Astrocyte (in vitro differentiated cells and primary cell): ENCODE data around the gene UNC79. TPM values are rescaled to one million over a fixed set of nuclear protein-coding genes. Genes with fewer than 3 reads are reported as not detected.

Experiments
- DNase-seq: peaks from one replicate; pipeline ENCODE4 v3.0.0-alpha.2; 2010; ENCODE audit warnings: low read depth
- FAIRE-seq: peaks from 2 replicates; lab custom pipeline; 2011; peaks lifted over from hg19 to GRCh38; lab: Jason Lieb, UNC
- H2AFZ ChIP-seq: 2 replicates; pipeline ENCODE4 v1.6.0; 2012; ENCODE audit warnings: low read depth, low read length, inconsistent platforms
- H3K27ac ChIP-seq: 2 replicates; pipeline ENCODE4 v1.5.1; 2011; ENCODE audit warnings: low read depth, low read length, inconsistent platforms
- H3K27me3 ChIP-seq: 2 replicates; pipeline ENCODE4 v1.6.0; 2011; ENCODE audit warnings: low read length, inconsistent platforms; ENCODE audit not compliant: insufficient read depth
- H3K36me3 ChIP-seq: 2 replicates; pipeline ENCODE4 v1.5.1; 2011; ENCODE audit warnings: low read length, inconsistent platforms; ENCODE audit not compliant: insufficient read depth
- H3K4me1 ChIP-seq: 2 replicates; pipeline ENCODE4 v1.5.1; 2011; ENCODE audit warnings: low read length, inconsistent platforms; ENCODE audit not compliant: insufficient read depth
- H3K4me2 ChIP-seq: 2 replicates; pipeline ENCODE4 v1.6.0; 2012; ENCODE audit warnings: low read length, inconsistent platforms
- H3K4me3 ChIP-seq: 2 replicates; pipeline ENCODE4 v1.5.1; 2011; ENCODE audit warnings: low read depth, mild to moderate bottlenecking, low read length, inconsistent platforms; ENCODE audit not compliant: insufficient read depth
- H3K79me2 ChIP-seq: 2 replicates; pipeline ENCODE4 v1.6.0; 2012; ENCODE audit warnings: mild to moderate bottlenecking, low read length, inconsistent platforms; ENCODE audit not compliant: insufficient read depth
- H3K9ac ChIP-seq: 2 replicates; pipeline ENCODE4 v1.6.0; 2012; ENCODE audit warnings: mild to moderate bottlenecking, low read length, inconsistent platforms
- H3K9me3 ChIP-seq: 2 replicates; pipeline ENCODE4 v1.5.1; 2012; ENCODE audit warnings: low read depth, mild to moderate bottlenecking, low read length, inconsistent platforms; ENCODE audit not compliant: insufficient read depth
- H4K20me1 ChIP-seq: 2 replicates; pipeline ENCODE4 v1.6.0; 2012; ENCODE audit warnings: low read length, inconsistent platforms; ENCODE audit not compliant: insufficient read depth
- H3K27ac Mint-ChIP-seq: one replicate; pipeline ENCODE4 v1.8.0; 2021; ENCODE audit warnings: mild to moderate bottlenecking, mixed read lengths; ENCODE audit not compliant: unreplicated experiment
- H3K27me3 Mint-ChIP-seq: one replicate; pipeline ENCODE4 v1.8.0; 2021; ENCODE audit warnings: low read depth, mixed read lengths; ENCODE audit not compliant: unreplicated experiment
- H3K36me3 Mint-ChIP-seq: one replicate; pipeline ENCODE4 v1.8.0; 2021; ENCODE audit warnings: low read depth, mixed read lengths; ENCODE audit not compliant: unreplicated experiment
- H3K4me1 Mint-ChIP-seq: one replicate; pipeline ENCODE4 v1.8.0; 2021; ENCODE audit warnings: low read depth, mixed read lengths; ENCODE audit not compliant: unreplicated experiment
- H3K4me3 Mint-ChIP-seq: one replicate; pipeline ENCODE4 v1.8.0; 2021; ENCODE audit warnings: mild to moderate bottlenecking, moderate library complexity, mixed read lengths; ENCODE audit not compliant: unreplicated experiment
- H3K9me3 Mint-ChIP-seq: one replicate; pipeline ENCODE4 v1.8.0; 2021; ENCODE audit warnings: mild to moderate bottlenecking, mixed read lengths; ENCODE audit not compliant: unreplicated experiment
- EZH2 ChIP-seq: IDR thresholded peaks from 2 replicates; pipeline ENCODE4 v1.6.1; 2012; ENCODE audit warnings: mild to moderate bottlenecking, low read length, inconsistent platforms; ENCODE audit not compliant: insufficient read depth
- total RNA-seq: library from RNA; stranded (reverse); gene quantifications from 2 replicates; pipeline ENCODE4 v1.2.1, GENCODE V29; 2021
- TF ChIP-seq, protein P1 (sequence below): IDR thresholded peaks from 2 replicates; pipeline ENCODE4 v1.5.1; 2011; ENCODE audit warnings: low read depth, mild to moderate bottlenecking, inconsistent platforms, low read length, moderate library complexity; ENCODE audit not compliant: insufficient read depth

Gene UNC79
- total RNA-seq, 1 donor from 2014 or later: 0.66 TPM

DNA sequence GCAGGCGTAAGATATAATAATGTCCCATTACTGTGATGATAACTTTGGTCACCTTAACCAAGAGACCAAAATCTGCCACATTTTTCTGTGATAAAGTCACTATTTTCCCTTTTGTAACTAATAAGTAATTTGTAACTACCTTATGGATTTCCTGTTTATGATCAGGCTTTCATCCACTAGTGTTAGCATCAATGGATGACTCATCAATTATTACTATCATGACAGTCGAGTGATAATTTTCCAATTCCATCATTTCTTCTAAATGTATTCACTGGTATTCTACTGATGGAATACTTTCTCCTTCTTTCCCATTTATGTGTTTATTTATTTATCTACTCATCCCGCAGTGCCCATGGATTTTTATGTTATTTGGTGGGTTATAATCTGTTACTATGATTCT, 148.4 kb downstream of the UNC79 start:
- Histone ChIP-seq H3K27me3 (no peaks in the 10 kb centered on the region), H3K4me2 (no peak overlapping the region), H3K79me2 (no peaks in the 10 kb centered on the region), H3K4me3 (no peak overlapping the region), H3K9me3 (no peaks in the 10 kb centered on the region), H2AFZ (no peak overlapping the region), H3K36me3 (no peaks in the 10 kb centered on the region), H3K4me1 (no peaks in the 10 kb centered on the region), H4K20me1 (no peaks in the 10 kb centered on the region), H3K9ac (no peak overlapping the region), H3K27ac (no peak overlapping the region)
- H3K27ac Mint-ChIP-seq: no peak overlapping the region
- H3K4me3 Mint-ChIP-seq: no peak overlapping the region
- FAIRE-seq (no peak), DNase-seq (no peak)
- H3K4me1 Mint-ChIP-seq: no peaks in the 10 kb centered on the region
- TF ChIP-seq, protein P1, sequence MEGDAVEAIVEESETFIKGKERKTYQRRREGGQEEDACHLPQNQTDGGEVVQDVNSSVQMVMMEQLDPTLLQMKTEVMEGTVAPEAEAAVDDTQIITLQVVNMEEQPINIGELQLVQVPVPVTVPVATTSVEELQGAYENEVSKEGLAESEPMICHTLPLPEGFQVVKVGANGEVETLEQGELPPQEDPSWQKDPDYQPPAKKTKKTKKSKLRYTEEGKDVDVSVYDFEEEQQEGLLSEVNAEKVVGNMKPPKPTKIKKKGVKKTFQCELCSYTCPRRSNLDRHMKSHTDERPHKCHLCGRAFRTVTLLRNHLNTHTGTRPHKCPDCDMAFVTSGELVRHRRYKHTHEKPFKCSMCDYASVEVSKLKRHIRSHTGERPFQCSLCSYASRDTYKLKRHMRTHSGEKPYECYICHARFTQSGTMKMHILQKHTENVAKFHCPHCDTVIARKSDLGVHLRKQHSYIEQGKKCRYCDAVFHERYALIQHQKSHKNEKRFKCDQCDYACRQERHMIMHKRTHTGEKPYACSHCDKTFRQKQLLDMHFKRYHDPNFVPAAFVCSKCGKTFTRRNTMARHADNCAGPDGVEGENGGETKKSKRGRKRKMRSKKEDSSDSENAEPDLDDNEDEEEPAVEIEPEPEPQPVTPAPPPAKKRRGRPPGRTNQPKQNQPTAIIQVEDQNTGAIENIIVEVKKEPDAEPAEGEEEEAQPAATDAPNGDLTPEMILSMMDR: no peak
- TF ChIP-seq EZH2: no peak
- H3K36me3 Mint-ChIP-seq: no peaks in the 10 kb centered on the region
- no peaks in the 10 kb centered on the region for H3K9me3 Mint-ChIP-seq
- H3K27me3 Mint-ChIP-seq: peaks cover 2% of the 10 kb centered on the region

DNA sequence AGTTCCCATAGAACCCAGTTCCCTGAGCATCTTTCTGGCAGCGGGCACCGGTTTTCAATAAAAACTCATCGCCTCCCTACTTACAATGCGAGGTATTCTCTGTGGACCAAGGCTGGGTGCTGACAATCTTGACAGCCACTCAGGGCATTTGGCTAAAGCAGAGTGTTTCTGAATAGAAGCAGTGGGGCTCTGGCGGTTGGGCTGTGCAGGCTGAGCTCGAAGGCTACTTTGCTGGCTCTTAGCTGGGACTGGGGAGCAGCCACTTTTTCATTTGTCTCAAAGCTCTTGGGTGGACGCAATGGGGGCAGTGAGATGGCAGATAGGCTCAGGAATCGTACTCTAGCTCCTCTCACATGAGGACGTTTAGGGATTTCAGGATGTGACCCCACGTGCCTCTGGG, 151.8 kb downstream of the UNC79 start:
- Histone ChIP-seq H3K4me2 (no peak overlapping the region), H3K4me1 (no peaks in the 10 kb centered on the region), H3K79me2 (no peaks in the 10 kb centered on the region), H3K27ac (no peak overlapping the region), H3K9ac (no peak overlapping the region), H3K27me3 (no peaks in the 10 kb centered on the region), H4K20me1 (no peaks in the 10 kb centered on the region), H2AFZ (no peak overlapping the region), H3K9me3 (no peaks in the 10 kb centered on the region), H3K4me3 (no peak overlapping the region), H3K36me3 (no peaks in the 10 kb centered on the region)
- Mint-ChIP-seq H3K4me3 (no peak overlapping the region), H3K27ac (no peak overlapping the region), H3K27me3 (peaks cover 2% of the 10 kb centered on the region), H3K9me3 (no peaks in the 10 kb centered on the region), H3K4me1 (no peaks in the 10 kb centered on the region), H3K36me3 (no peaks in the 10 kb centered on the region)
- no peak for FAIRE-seq
- TF ChIP-seq, protein P1: no peak
- TF ChIP-seq EZH2: no peak
- no peak for DNase-seq

DNA sequence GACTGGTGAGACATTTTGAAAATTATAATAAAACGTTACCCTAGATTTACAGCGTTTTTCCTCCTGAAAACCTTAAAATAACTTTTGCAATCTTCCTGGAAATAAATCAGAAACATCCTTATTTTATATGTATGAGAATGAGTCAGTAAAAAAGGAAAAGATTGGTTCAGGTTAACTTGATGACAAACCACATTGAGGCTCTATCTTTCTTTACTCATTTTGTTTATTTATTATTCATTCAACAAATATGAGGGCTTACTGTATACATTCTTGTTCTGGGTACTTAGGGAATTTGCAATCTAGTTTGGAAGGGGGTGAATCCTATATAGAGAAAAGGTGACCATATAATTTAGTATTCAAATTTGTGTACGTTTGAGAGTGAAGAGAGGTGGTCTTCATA, 156.6 kb downstream of the UNC79 start:
- DNase-seq: no peak
- Histone ChIP-seq H3K4me2 (no peak overlapping the region), H3K36me3 (no peaks in the 10 kb centered on the region), H3K9ac (no peak overlapping the region), H2AFZ (no peak overlapping the region), H3K27ac (no peak overlapping the region), H3K9me3 (no peaks in the 10 kb centered on the region), H3K27me3 (no peaks in the 10 kb centered on the region), H4K20me1 (no peaks in the 10 kb centered on the region), H3K4me1 (no peaks in the 10 kb centered on the region), H3K79me2 (no peaks in the 10 kb centered on the region), H3K4me3 (no peak overlapping the region)
- Mint-ChIP-seq H3K27me3 (peaks cover 5% of the 10 kb centered on the region), H3K27ac (no peak overlapping the region), H3K4me1 (no peaks in the 10 kb centered on the region), H3K36me3 (peaks cover 2% of the 10 kb centered on the region), H3K4me3 (no peak overlapping the region), H3K9me3 (peaks cover 3% of the 10 kb centered on the region)
- TF ChIP-seq EZH2: no peak
- TF ChIP-seq, protein P1: no peak
- FAIRE-seq: no peak
